ENCODE results near the gene CBLL2. TPM values are rescaled to one million over a fixed set of nuclear protein-coding genes. Genes with fewer than 3 reads are reported as not detected.

Gene CBLL2
- total and polyA plus RNA-seq, 2 donors (not counting 1 experiment from before 2014, with no cell fraction given): not detected

- Histone ChIP-seq H4K20me1 (ENCODE audit: control insufficient read depth, insufficient read depth, low read length, poor library complexity, severe bottlenecking) (no peaks in the 10 kb centered on the region), H3K9me3 (ENCODE audit: control extremely low read depth in 1 of 3, control insufficient read depth in 2 of 3, insufficient read depth in 1 of 3, low read length in 2 of 3) (no peaks in the 10 kb centered on the region), H3K27me3 (replicated peaks in 1 of 4; ENCODE audit: control extremely low read depth in 1 of 4, control insufficient read depth in 3 of 4, insufficient read depth in 4 of 4, low read length in 3 of 4) (no peaks in the 10 kb centered on the region), H3K79me2 (ENCODE audit: control insufficient read depth, insufficient read depth, low read length) (no peaks in the 10 kb centered on the region), H3K4me3 (ENCODE audit: control extremely low read depth in 1 of 5, extremely low read depth in 1 of 5, insufficient read depth in 1 of 5, low read depth in 2 of 5, low read length in 4 of 5) (no peak overlapping the region), H3K36me3 (replicated peaks in 1 of 2; ENCODE audit: control extremely low read depth in 1 of 2, control insufficient read depth in 1 of 2, extremely low read depth in 1 of 2, insufficient read depth in 2 of 2, low read length in 1 of 2) (no peaks in the 10 kb centered on the region), H3K4me1 (ENCODE audit: control insufficient read depth in 2 of 2, insufficient read depth in 2 of 2, low read length in 2 of 2) (no peaks in the 10 kb centered on the region), H3K9ac (ENCODE audit: low read length) (no peak overlapping the region), H3K4me2 (replicated peaks; ENCODE audit: low read depth, low read length, poor library complexity, severe bottlenecking) (no peak overlapping the region), H3K27ac (ENCODE audit: low read length in 2 of 2) (no peak overlapping the region), H2AFZ (ENCODE audit: insufficient read depth, low read depth, low read length, poor library complexity, severe bottlenecking) (no peak overlapping the region)
- no peaks in the 10 kb centered on the region for H3K4me1 Mint-ChIP-seq
- ChIA-PET CTCF (no interaction called here), POLR2A (no interaction called here)
- no peak overlapping the region for H3K27ac Mint-ChIP-seq
- WGBS (ENCODE audit: insufficient coverage): 60% methylated on average over 1 of the region's 2 CpGs
- TF ChIP-seq, protein P1, sequence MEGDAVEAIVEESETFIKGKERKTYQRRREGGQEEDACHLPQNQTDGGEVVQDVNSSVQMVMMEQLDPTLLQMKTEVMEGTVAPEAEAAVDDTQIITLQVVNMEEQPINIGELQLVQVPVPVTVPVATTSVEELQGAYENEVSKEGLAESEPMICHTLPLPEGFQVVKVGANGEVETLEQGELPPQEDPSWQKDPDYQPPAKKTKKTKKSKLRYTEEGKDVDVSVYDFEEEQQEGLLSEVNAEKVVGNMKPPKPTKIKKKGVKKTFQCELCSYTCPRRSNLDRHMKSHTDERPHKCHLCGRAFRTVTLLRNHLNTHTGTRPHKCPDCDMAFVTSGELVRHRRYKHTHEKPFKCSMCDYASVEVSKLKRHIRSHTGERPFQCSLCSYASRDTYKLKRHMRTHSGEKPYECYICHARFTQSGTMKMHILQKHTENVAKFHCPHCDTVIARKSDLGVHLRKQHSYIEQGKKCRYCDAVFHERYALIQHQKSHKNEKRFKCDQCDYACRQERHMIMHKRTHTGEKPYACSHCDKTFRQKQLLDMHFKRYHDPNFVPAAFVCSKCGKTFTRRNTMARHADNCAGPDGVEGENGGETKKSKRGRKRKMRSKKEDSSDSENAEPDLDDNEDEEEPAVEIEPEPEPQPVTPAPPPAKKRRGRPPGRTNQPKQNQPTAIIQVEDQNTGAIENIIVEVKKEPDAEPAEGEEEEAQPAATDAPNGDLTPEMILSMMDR (IDR thresholded peaks at IDR 0.05): no peak
- no peak for TF ChIP-seq EZH2 (IDR thresholded peaks at IDR 0.05; ENCODE audit: borderline replicate concordance, insufficient read depth, low read depth, low read length, poor library complexity, severe bottlenecking)
- intact Hi-C loops (cut with micrococcal nuclease): no loop called here
- H3K9me3 Mint-ChIP-seq (ENCODE audit: insufficient read depth): no peaks in the 10 kb centered on the region
- no peaks in the 10 kb centered on the region for H3K27me3 Mint-ChIP-seq
- H3K4me3 Mint-ChIP-seq: no peak overlapping the region
- no peak for ATAC-seq (ENCODE audit: low read depth)
- DNase-seq: no peak
Observed at GRCh38 chrX:22237479-22237878, 35.2 kb upstream of the CBLL2 start.

- Histone ChIP-seq H3K9me3 (ENCODE audit: control extremely low read depth in 1 of 3, control insufficient read depth in 2 of 3, insufficient read depth in 1 of 3, low read length in 2 of 3) (no peaks in the 10 kb centered on the region), H3K9ac (ENCODE audit: low read length) (no peak overlapping the region), H3K79me2 (ENCODE audit: control insufficient read depth, insufficient read depth, low read length) (no peaks in the 10 kb centered on the region), H3K4me1 (ENCODE audit: control insufficient read depth in 2 of 2, insufficient read depth in 2 of 2, low read length in 2 of 2) (no peaks in the 10 kb centered on the region), H3K4me3 (ENCODE audit: control extremely low read depth in 1 of 5, extremely low read depth in 1 of 5, insufficient read depth in 1 of 5, low read depth in 2 of 5, low read length in 4 of 5) (no peak overlapping the region), H3K27me3 (replicated peaks in 1 of 4; ENCODE audit: control extremely low read depth in 1 of 4, control insufficient read depth in 3 of 4, insufficient read depth in 4 of 4, low read length in 3 of 4) (no peaks in the 10 kb centered on the region), H3K4me2 (replicated peaks; ENCODE audit: low read depth, low read length, poor library complexity, severe bottlenecking) (no peak overlapping the region), H4K20me1 (ENCODE audit: control insufficient read depth, insufficient read depth, low read length, poor library complexity, severe bottlenecking) (no peaks in the 10 kb centered on the region), H2AFZ (ENCODE audit: insufficient read depth, low read depth, low read length, poor library complexity, severe bottlenecking) (no peak overlapping the region), H3K36me3 (replicated peaks in 1 of 2; ENCODE audit: control extremely low read depth in 1 of 2, control insufficient read depth in 1 of 2, extremely low read depth in 1 of 2, insufficient read depth in 2 of 2, low read length in 1 of 2) (no peaks in the 10 kb centered on the region), H3K27ac (ENCODE audit: low read length in 2 of 2) (no peak overlapping the region)
- Mint-ChIP-seq H3K27me3 (no peaks in the 10 kb centered on the region), H3K4me1 (no peaks in the 10 kb centered on the region), H3K27ac (no peak overlapping the region), H3K9me3 (ENCODE audit: insufficient read depth) (no peaks in the 10 kb centered on the region), H3K4me3 (no peak overlapping the region)
- ChIA-PET CTCF (no interaction called here), POLR2A (no interaction called here)
- ATAC-seq (ENCODE audit: low read depth): no peak
- intact Hi-C loops (cut with micrococcal nuclease): no loop called here
- no CpG with 5 or more reads among the region's 2 CpGs for WGBS (ENCODE audit: insufficient coverage)
- TF ChIP-seq, protein P1 (IDR thresholded peaks at IDR 0.05): no peak
- TF ChIP-seq EZH2 (IDR thresholded peaks at IDR 0.05; ENCODE audit: borderline replicate concordance, insufficient read depth, low read depth, low read length, poor library complexity, severe bottlenecking): no peak
- DNase-seq: no peak
Observed at GRCh38 chrX:22246620-22247019, 26.1 kb upstream of the CBLL2 start.

Measured in B cell (primary cell).